ENCODE measurements around the gene ASMTL. TPM values are rescaled to one million over a fixed set of nuclear protein-coding genes. Genes with fewer than 3 reads are reported as not detected.
"Not testable (repeated sequence)": the region's sequence is repeated elsewhere in the genome, so short reads cannot be mapped to it uniquely, and the experiment has no call there.

ASMTL gene
- 50.7 and 51.8 TPM in 2 replicates for total RNA-seq (2014; rRNA removed; shearing (Covaris generic); ENCODE audit: low replicate concordance)

GRCh38 chrX:1452516-1453394 is at the start of gene ASMTL:
Gene ASMTL (minus strand): TSS chrX:1452909. CDS start chrX:1452840, 69 bp downstream.
- in situ Hi-C loops (cut with HindIII; ENCODE audit: low pct_unique_long_range_greater_than_20kb, low sequenced_read_pairs): no loop called here
- DNase-seq (ENCODE audit: low read depth): peak; percentile 99

- in situ Hi-C loops (cut with HindIII; ENCODE audit: low pct_unique_long_range_greater_than_20kb, low sequenced_read_pairs): no loop called here
- DNase-seq (ENCODE audit: low read depth): no peak
Measured at GRCh38 chrX:1502241-1502640, 49.5 kb upstream of the ASMTL start.

- DNase-seq (ENCODE audit: low read depth): no peak
- in situ Hi-C loops (cut with HindIII; ENCODE audit: low pct_unique_long_range_greater_than_20kb, low sequenced_read_pairs): no loop called here
Measured at GRCh38 chrX:1500701-1501624, 48.3 kb upstream of the ASMTL start.

GRCh38 chrX:1496076-1496475 is 43.4 kb upstream of the ASMTL start:
- in situ Hi-C loops (cut with HindIII; ENCODE audit: low pct_unique_long_range_greater_than_20kb, low sequenced_read_pairs): no loop called here
- DNase-seq (ENCODE audit: low read depth): no peak

- in situ Hi-C loops (cut with HindIII; ENCODE audit: low pct_unique_long_range_greater_than_20kb, low sequenced_read_pairs): no loop called here
- no peak for DNase-seq (ENCODE audit: low read depth)
Measured at GRCh38 chrX:1493877-1494510, 41.3 kb upstream of the ASMTL start.

GRCh38 chrX:1493412-1493811 is 40.7 kb upstream of the ASMTL start:
- in situ Hi-C loops (cut with HindIII; ENCODE audit: low pct_unique_long_range_greater_than_20kb, low sequenced_read_pairs): no loop called here
- no peak for DNase-seq (ENCODE audit: low read depth)

- in situ Hi-C loops (cut with HindIII; ENCODE audit: low pct_unique_long_range_greater_than_20kb, low sequenced_read_pairs): no loop called here
Measured at GRCh38 chrX:1492421-1493012, 39.8 kb upstream of the ASMTL start.

GRCh38 chrX:1491851-1492349 is 39.2 kb upstream of the ASMTL start:
- no peak for DNase-seq (ENCODE audit: low read depth)
- in situ Hi-C loops (cut with HindIII; ENCODE audit: low pct_unique_long_range_greater_than_20kb, low sequenced_read_pairs): no loop called here

More at GRCh38 chrX:1492421-1493012, 39.8 kb upstream of the ASMTL start:
- DNase-seq (ENCODE audit: low read depth): no peak

- in situ Hi-C loops (cut with HindIII; ENCODE audit: low pct_unique_long_range_greater_than_20kb, low sequenced_read_pairs); DNase-seq (ENCODE audit: low read depth): not testable (repeated sequence)
Measured at GRCh38 chrX:1491248-1491647, 38.5 kb upstream of the ASMTL start.

- DNase-seq (ENCODE audit: low read depth); in situ Hi-C loops (cut with HindIII; ENCODE audit: low pct_unique_long_range_greater_than_20kb, low sequenced_read_pairs): not testable (repeated sequence)
Measured at GRCh38 chrX:1490723-1491122, 38.0 kb upstream of the ASMTL start.

- DNase-seq (ENCODE audit: low read depth); in situ Hi-C loops (cut with HindIII; ENCODE audit: low pct_unique_long_range_greater_than_20kb, low sequenced_read_pairs): not testable (repeated sequence)
Measured at GRCh38 chrX:1489354-1489753, 36.6 kb upstream of the ASMTL start.

GRCh38 chrX:1488745-1489144 is 36.0 kb upstream of the ASMTL start:
- in situ Hi-C loops (cut with HindIII; ENCODE audit: low pct_unique_long_range_greater_than_20kb, low sequenced_read_pairs): no loop called here

GRCh38 chrX:1488141-1488540 is 35.4 kb upstream of the ASMTL start:
- in situ Hi-C loops (cut with HindIII; ENCODE audit: low pct_unique_long_range_greater_than_20kb, low sequenced_read_pairs): no loop called here

More at GRCh38 chrX:1488745-1489144, 36.0 kb upstream of the ASMTL start:
- DNase-seq (ENCODE audit: low read depth): no peak

GRCh38 chrX:1487401-1487800 is 34.7 kb upstream of the ASMTL start:
- in situ Hi-C loops (cut with HindIII; ENCODE audit: low pct_unique_long_range_greater_than_20kb, low sequenced_read_pairs): no loop called here
- no peak for DNase-seq (ENCODE audit: low read depth)

More at GRCh38 chrX:1488141-1488540, 35.4 kb upstream of the ASMTL start:
- no peak for DNase-seq (ENCODE audit: low read depth)

- in situ Hi-C loops (cut with HindIII; ENCODE audit: low pct_unique_long_range_greater_than_20kb, low sequenced_read_pairs): no loop called here
Measured at GRCh38 chrX:1486749-1487361, 34.1 kb upstream of the ASMTL start.

GRCh38 chrX:1486177-1486576 is 33.5 kb upstream of the ASMTL start:
- in situ Hi-C loops (cut with HindIII; ENCODE audit: low pct_unique_long_range_greater_than_20kb, low sequenced_read_pairs): no loop called here
- no peak for DNase-seq (ENCODE audit: low read depth)

More at GRCh38 chrX:1486749-1487361, 34.1 kb upstream of the ASMTL start:
- DNase-seq (ENCODE audit: low read depth): no peak

GRCh38 chrX:1485033-1485432 is 32.3 kb upstream of the ASMTL start:
- in situ Hi-C loops (cut with HindIII; ENCODE audit: low pct_unique_long_range_greater_than_20kb, low sequenced_read_pairs): no loop called here
- no peak for DNase-seq (ENCODE audit: low read depth)
